GM18507 (cell line): ENCODE measurements around the gene TRIM42.

ENCODE experiments used
- DNase-seq: peaks from one replicate; pipeline ENCODE4 v3.0.0; 2011; ENCODE audit warnings: low read depth; ENCODE audit not compliant: insufficient read length; ENCODE audit errors: extremely low spot score
- FAIRE-seq: peaks from 2 replicates; lab custom pipeline; 2011; peaks lifted over from hg19 to GRCh38; lab: Jason Lieb, UNC

The TRIM42 gene

DNA sequence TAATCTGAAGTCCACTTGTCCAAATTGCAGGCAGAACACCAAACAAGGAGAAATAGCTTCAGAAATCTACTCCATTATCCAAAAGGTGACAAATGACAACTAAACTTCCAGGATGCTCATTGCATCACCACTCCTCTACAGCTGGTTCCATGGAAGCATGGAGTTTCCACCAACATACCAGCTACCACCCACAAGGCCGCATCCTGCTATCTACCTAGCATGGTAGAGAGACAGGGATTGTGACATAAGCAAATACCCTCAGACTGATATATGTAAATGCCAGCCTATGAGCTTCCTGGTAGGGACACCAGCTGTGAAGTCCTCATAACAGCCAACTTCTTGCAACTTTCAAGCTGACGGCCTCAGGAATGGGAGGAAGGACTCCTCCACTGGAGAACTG is at the start of gene TRIM42:
Gene TRIM42, plus strand, starts transcription at position 301 of the 400 bp plus-strand sequence. CDS start 166 bp downstream, outside the sequence.
- DNase-seq: no peak
- no peak for FAIRE-seq

DNA sequence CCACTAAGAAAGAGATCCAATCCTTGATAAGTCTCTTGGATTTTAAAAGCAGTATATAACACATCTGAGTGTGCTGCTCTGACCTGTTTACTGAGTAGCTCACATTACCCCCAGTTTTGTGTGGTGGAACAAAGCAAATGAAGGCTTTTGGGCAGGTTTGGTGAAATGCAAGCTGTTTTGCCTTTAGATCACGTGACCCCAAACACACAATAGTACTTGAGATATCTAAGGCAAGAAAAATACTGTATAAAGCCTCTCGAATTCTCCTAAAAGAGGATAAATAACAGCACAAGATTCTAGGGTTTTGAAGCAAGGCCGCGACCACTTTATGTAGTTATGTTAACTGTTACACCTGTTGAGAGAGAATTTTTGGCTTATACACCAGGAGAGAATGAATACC is 49.3 kb upstream of the TRIM42 start:
- no peak for FAIRE-seq
- DNase-seq: no peak

DNA sequence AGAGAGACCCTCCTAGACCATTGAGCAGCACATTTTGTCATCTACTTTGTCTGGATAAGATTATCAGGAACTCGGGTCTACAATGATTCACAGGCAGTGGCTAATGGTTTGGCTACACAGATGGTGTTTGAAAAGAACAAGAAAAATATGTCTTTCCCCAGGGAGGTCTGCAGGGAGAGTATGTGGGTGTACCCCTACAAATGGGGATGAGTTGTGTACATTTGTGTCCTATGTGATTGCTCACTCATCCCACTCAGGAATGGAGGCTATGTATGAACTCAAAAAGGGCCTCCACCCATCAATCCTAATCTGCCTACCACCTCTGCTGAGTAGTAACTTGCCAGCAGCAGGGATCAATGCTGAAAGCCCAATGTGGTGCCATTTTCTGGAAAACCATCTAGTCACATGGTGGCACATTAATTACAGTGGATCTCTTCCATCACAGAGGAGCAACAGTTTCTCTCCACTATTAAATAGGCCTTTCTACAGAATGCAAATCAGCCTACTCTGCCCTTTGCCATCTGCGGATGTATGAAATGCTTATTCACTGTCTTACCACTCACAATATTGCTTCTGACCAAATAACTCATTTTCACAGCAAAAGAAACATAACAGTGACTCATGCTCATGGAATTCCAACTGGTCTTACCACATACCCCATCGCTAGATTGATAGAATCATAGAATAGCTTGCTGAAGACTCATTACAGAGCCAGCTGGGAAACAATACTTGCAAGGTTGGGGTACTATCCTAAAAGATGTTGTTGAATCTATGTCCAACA is 48.3 kb upstream of the TRIM42 start:
- DNase-seq (no peak), FAIRE-seq (no peak)

GRCh38 chr3:140630366-140630765 is 47.5 kb upstream of the TRIM42 start:
- FAIRE-seq: no peak
- DNase-seq: no peak

GRCh38 chr3:140630866-140631265 is 47.0 kb upstream of the TRIM42 start:
- no peak for DNase-seq
- no peak for FAIRE-seq

DNA sequence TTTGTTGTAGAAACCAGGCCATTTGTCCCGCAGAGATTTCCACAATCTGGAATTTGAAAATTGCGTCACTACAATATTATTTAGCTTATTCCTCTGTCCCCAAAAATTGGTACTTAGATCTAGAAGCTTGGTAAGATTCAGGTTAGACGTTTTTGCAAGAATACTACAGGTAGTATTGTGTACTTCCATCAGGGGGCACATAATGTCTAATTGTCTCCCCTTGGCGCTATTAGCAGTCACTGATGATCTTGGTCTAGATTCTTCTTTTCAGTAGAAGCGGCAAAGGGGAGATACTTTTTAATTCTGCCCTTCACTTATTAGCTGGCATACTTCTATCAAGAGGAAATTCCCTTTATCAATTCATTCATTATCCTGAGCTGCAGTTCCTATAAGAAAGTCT is 42.6 kb upstream of the TRIM42 start:
- FAIRE-seq: no peak
- DNase-seq: no peak

GRCh38 chr3:140636406-140637138 is 41.3 kb upstream of the TRIM42 start:
- DNase-seq (no peak), FAIRE-seq (no peak)

GRCh38 chr3:140651287-140651686 is 26.6 kb upstream of the TRIM42 start:
- FAIRE-seq: no peak
- no peak for DNase-seq

DNA sequence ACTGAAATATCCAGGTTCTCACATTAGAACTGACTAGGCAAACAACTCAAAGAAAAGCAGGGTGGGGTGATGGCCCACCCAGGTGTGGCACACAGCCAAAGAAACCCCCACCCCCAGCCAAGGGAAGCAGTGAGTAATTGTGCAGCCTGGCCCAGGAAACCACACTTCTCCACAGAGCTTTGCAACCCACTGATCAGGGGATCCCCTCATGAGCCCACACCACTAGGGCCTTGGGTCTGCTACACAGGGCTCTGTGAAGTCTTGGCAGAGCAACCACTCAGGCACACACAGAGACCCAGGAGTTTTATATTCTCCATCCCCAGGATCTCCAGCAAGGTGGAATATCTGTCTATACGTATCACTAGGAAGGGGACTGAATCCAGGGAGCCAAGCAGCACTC is 22.2 kb upstream of the TRIM42 start:
- DNase-seq (no peak), FAIRE-seq (peak; percentile 46)

DNA sequence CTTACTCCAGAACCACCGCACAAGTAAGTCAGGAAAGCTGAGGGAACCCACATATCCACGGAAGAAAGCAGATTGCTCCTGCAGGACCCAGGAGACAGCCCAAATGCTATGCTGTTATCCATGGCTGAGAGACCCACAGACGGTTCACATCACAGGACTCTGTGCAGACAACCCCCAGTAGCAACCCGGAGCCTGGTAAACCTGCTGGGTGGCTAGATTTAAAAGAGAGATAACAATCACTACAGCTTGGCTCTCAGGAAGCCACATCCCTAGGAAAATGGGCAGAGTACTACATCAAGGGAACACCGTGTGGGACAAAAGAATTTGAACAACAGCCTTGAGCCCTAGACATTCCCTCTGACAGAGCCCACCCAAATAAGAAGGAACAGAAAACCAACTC is 13.8 kb upstream of the TRIM42 start:
- FAIRE-seq (no peak), DNase-seq (no peak)

DNA sequence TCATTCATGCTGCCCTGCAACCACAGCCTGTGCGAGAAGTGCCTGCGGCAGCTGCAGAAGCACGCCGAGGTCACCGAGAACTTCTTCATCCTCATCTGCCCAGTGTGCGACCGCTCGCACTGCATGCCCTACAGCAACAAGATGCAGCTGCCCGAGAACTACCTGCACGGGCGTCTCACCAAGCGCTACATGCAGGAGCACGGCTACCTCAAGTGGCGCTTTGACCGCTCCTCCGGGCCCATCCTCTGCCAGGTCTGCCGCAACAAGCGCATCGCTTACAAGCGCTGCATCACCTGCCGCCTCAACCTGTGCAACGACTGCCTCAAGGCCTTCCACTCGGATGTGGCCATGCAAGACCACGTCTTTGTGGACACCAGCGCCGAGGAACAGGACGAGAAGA is 4.7 kb downstream of the TRIM42 start:
- no peak for DNase-seq
- FAIRE-seq: no peak

DNA sequence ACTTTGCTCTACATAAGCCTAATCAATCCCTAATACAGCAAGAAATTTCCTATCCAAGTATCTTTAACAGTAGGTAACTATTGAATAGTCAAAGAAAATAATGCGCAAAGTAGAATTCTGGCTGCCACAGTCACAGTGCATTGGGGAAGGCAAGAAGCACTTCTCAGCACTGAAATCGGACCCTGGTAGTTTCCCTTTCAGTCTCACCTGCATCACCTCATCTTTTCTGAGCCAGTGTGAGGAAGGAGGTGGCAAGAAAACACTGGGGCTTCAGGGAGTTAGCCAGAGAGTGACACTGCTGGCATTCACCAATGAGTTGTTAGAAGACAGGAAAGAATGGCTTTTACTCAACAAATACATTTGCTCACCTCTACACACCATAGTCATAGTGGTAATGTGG is 8.3 kb downstream of the TRIM42 start:
- FAIRE-seq: no peak

DNA sequence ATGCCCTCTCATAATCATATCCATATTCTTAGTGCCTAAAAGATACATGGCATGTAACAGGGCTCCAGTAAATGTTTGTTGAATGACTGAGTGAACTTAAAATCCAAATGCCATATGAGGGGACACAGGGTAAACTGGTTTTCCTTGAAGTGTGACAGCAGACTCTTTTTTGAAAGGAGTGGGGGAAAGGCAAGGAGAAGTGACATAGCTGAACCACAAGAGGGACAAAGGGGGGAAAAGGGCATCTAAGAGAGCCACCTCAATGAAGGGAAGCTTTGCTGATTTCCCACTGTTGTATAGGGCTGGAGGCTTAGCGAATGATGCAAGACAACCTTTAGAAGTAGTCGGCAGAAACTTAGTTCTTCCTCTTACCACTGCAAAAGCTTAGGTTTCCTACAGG is 9.1 kb downstream of the TRIM42 start:
- FAIRE-seq (no peak), DNase-seq (no peak)

More for the DNA sequence above, 8.3 kb downstream of the TRIM42 start:
- DNase-seq: no peak

- DNase-seq: no peak
Measured at GRCh38 chr3:140695361-140696061, 17.6 kb downstream of the TRIM42 start.

GRCh38 chr3:140699516-140700231 is 21.8 kb downstream of the TRIM42 start:
- DNase-seq: no peak
- no peak for FAIRE-seq

More at GRCh38 chr3:140695361-140696061, 17.6 kb downstream of the TRIM42 start:
- FAIRE-seq: peak; percentile 75

DNA sequence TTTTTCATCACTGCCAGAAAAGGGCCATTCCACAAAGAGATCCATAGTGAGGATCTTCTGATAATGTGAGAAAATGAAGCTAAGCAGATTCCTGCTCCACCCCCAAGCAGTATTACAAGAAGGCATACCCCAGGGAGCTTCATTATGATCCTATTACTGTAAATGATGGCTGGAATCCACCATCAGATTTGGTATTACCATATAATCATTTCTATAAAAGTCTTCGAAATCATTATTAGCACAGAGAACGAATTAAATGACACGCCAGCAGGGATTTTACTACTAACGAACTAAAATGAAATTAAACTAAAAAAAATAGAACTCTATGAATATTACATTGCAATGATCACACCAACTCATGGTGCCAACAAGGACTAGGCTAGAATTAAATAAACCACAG is 24.4 kb downstream of the TRIM42 start:
- no peak for FAIRE-seq
- no peak for DNase-seq

GRCh38 chr3:140703496-140703895 is 25.6 kb downstream of the TRIM42 start:
- peak; percentile 51 for FAIRE-seq

DNA sequence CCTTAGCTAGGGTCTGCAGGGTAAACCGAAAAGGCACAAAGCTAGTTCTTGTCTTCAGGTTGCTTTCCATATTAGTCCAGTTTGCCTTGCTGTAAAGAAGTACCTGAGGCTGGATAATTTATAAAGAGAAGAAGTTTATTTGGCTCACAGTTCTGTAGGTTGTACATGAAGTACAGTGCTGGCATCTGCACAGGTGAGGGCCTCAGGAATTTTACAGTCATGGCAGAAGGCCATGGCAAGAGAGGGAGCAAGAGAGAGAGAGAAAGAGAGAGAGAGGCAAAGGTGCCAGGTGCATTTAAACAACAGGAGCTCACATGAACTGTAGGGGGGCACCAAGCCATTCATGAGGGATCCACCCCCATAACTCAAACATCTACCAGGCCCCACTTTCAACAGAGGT is 26.9 kb downstream of the TRIM42 start:
- no peak for FAIRE-seq
- no peak for DNase-seq

More at GRCh38 chr3:140703496-140703895, 25.6 kb downstream of the TRIM42 start:
- DNase-seq: no peak

DNA sequence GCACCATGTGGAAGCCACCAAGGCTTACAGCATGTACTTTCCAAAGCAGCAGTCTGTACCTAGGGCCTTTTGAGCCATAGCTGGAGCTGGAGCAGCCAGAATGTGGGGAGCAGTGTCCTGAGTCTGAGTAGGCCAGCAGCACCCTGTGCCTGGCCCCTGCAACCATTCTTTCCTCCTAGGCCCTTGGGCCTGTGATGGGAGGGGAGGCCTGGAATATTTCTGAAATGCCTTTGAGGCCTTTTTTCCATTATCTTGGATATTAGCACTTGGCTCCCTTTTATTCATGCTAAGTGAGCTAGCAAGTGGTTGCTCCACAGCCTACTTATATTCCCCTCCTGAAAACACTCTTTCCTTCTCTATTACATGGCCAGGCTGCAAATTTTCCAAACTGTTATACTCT is 28.1 kb downstream of the TRIM42 start:
- FAIRE-seq: no peak

DNA sequence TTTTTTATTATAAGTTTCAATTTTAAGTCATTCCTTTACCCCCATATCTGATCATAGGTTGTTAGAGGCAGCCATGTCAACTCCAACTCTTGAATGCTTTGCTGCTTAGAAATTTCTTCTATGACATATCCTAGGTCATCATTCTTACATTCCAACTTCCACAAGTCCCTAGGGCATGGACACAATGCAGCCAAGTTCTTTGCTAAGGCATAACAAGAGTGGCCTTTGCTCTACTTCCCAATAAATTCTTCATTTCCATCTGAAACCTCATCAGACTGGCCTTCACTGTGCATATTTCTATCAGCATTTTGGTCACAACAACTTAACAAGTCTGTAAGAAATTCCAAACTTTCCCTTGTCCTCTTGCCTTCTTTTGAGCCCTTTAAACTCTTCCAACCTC is 28.5 kb downstream of the TRIM42 start:
- FAIRE-seq (no peak), DNase-seq (no peak)

More for the DNA sequence above, 28.1 kb downstream of the TRIM42 start:
- no peak for DNase-seq
